ENCODE results near the gene PLIN5.

PLIN5 gene

GRCh38 chr19:4487572-4487971 is 47.5 kb downstream of the PLIN5 start:
- no peak for DNase-seq (ENCODE audit: low spot score)
- no peak for TF ChIP-seq CTCF (IDR thresholded peaks at IDR 0.05; ENCODE audit: extremely low read depth, missing control alignments)

- TF ChIP-seq CTCF (IDR thresholded peaks at IDR 0.05; ENCODE audit: extremely low read depth, missing control alignments) = no peak
- DNase-seq (ENCODE audit: low spot score) = no peak
Measured at GRCh38 chr19:4483385-4483784, 51.6 kb downstream of the PLIN5 start.

GRCh38 chr19:4482721-4483364 is 52.2 kb downstream of the PLIN5 start:
- DNase-seq (ENCODE audit: low spot score) = no peak
- TF ChIP-seq CTCF (IDR thresholded peaks at IDR 0.05; ENCODE audit: extremely low read depth, missing control alignments) = no peak

GRCh38 chr19:4477034-4477801 is 57.8 kb downstream of the PLIN5 start:
- no peak for DNase-seq (ENCODE audit: low spot score)
- TF ChIP-seq CTCF (IDR thresholded peaks at IDR 0.05; ENCODE audit: extremely low read depth, missing control alignments) = no peak

GRCh38 chr19:4474514-4475022 is 60.5 kb downstream of the PLIN5 start:
- no peak for TF ChIP-seq CTCF (IDR thresholded peaks at IDR 0.05; ENCODE audit: extremely low read depth, missing control alignments)
- peak; percentile 85 for DNase-seq (ENCODE audit: low spot score)

GRCh38 chr19:4473763-4474513 is 61.1 kb downstream of the PLIN5 start:
- no peak for DNase-seq (ENCODE audit: low spot score)
- TF ChIP-seq CTCF (IDR thresholded peaks at IDR 0.05; ENCODE audit: extremely low read depth, missing control alignments) = no peak

All from GM20000 (cell line).